K562 (cell line): ENCODE data around the gene TMCO4. TPM values are rescaled to one million over a fixed set of nuclear protein-coding genes. Genes with fewer than 3 reads are reported as not detected.
"Not testable (repeated sequence)": the region's sequence is repeated elsewhere in the genome, so short reads cannot be mapped to it uniquely, and the experiment has no call there.

ENCODE experiments used
- ATAC-seq: fragments of 200-7000 bp; cut with Tn5 transposase; 3 replicates; pipeline ENCODE4 v1.9.1; 2020; ENCODE audit warnings: moderate library complexity
- BruUV-seq: library from RNA; stranded (reverse); fragments of 400-500 nt; replicated peaks from 2 replicates; lab custom pipeline; 2021; lab: Mats Ljungman, UMichigan
- CTCF ChIA-PET: fragments of 300-600 bp; formaldehyde crosslinking; extraction: SDS; loops from one replicate; lab custom pipeline; 2021; ENCODE audit warnings: low intra/inter-chr PET ratio; lab: Yijun Ruan, JAX
- POLR2A ChIA-PET: fragments of 300-600, 350-650 bp; sonication (Branson Sonifier 250); formaldehyde crosslinking; extraction: SDS; loops from one replicate; lab custom pipeline; 2021; ENCODE audit warnings: antibody characterized with exemption, inconsistent platforms; lab: Yijun Ruan, JAX
- DNase-seq, 4 experiments: peaks; one replicate each; pipeline versions ENCODE4 v3.0.0 to v3.0.0-alpha.2; 2011 to 2018; ENCODE audit warnings: low spot score in 3 of 4, mixed read lengths in 3 of 4; ENCODE audit errors: extremely low read depth in 1 of 4
- FAIRE-seq: peaks from 2 replicates; lab custom pipeline; 2011; peaks lifted over from hg19 to GRCh38; lab: Jason Lieb, UNC
- H2AFZ ChIP-seq: 2 replicates; pipeline ENCODE4 v1.6.0; 2011; ENCODE audit warnings: low read depth, low read length, control low read depth, inconsistent platforms
- H3K27ac ChIP-seq: fragments of 200-600 bp; 3 replicates; pipeline ENCODE4 v1.8.0; 2011; ENCODE audit warnings: low read depth, mild to moderate bottlenecking, control low read depth, inconsistent platforms, low read length, moderate library complexity, mixed read lengths; ENCODE audit errors: extremely low read depth
- H3K27me3 ChIP-seq, 2 experiments: fragments of 300-600 bp in 1 of 2; 2 replicates in 1 of 2; 3 replicates in 1 of 2; pipeline versions ENCODE4 v1.6.0 to v1.8.0; 2011; ENCODE audit warnings: inconsistent platforms in 2 of 2, low read length in 2 of 2, mild to moderate bottlenecking in 1 of 2, mixed read lengths in 1 of 2, moderate library complexity in 1 of 2; ENCODE audit not compliant: control insufficient read depth in 2 of 2, insufficient read depth in 2 of 2
- H3K36me3 ChIP-seq: fragments of 300-600 bp; 3 replicates; pipeline ENCODE4 v1.8.0; 2011; ENCODE audit warnings: mild to moderate bottlenecking, low read length, inconsistent platforms; ENCODE audit not compliant: control insufficient read depth, insufficient read depth
- H3K4me1 ChIP-seq, 2 experiments: fragments of 200-600 bp in 1 of 2; replicated peaks in 1 of 2; 2 replicates in 1 of 2; 3 replicates in 1 of 2; pipeline versions ENCODE4 v1.5.1 to v1.8.0; 2011; ENCODE audit warnings: inconsistent platforms in 2 of 2, low read length in 2 of 2, mild to moderate bottlenecking in 1 of 2, mixed read lengths in 1 of 2, moderate library complexity in 1 of 2; ENCODE audit not compliant: control insufficient read depth in 2 of 2, insufficient read depth in 2 of 2
- H3K4me2 ChIP-seq: 2 replicates; pipeline ENCODE4 v1.6.1; 2011; ENCODE audit warnings: low read length, control low read depth, inconsistent platforms, mixed read lengths; ENCODE audit not compliant: insufficient read depth
- H3K4me3 ChIP-seq: fragments of 200-600 bp; sonication (generic), shearing (Covaris generic); 2 replicates; pipeline ENCODE4 v1.5.1; 2016; ENCODE audit warnings: control low read depth, inconsistent platforms
- H3K79me2 ChIP-seq: fragments of 200-600 bp; 3 replicates; pipeline ENCODE4 v1.8.0; 2011; ENCODE audit warnings: low read length, inconsistent platforms; ENCODE audit not compliant: control insufficient read depth, insufficient read depth
- H3K9ac ChIP-seq, 2 experiments: 2 replicates each; pipeline versions ENCODE4 v1.6.0 to v1.6.1; 2011; ENCODE audit warnings: low read depth in 2 of 2, low read length in 2 of 2, control low read depth in 1 of 2, inconsistent platforms in 1 of 2, mild to moderate bottlenecking in 1 of 2, mixed read lengths in 1 of 2; ENCODE audit not compliant: insufficient read depth in 1 of 2
- H3K9me1 ChIP-seq: one replicate; pipeline ENCODE4 v1.6.0; 2011; ENCODE audit warnings: inconsistent platforms, mild to moderate bottlenecking, low read length, moderate library complexity; ENCODE audit not compliant: control insufficient read depth, insufficient read depth
- H3K9me3 ChIP-seq: replicated peaks from 2 replicates; pipeline ENCODE4 v1.5.1; 2011; ENCODE audit warnings: low read depth, low read length, inconsistent platforms; ENCODE audit not compliant: control insufficient read depth, insufficient read depth
- H4K20me1 ChIP-seq: replicated peaks from 2 replicates; pipeline ENCODE4 v1.6.1; 2011; ENCODE audit warnings: low read length, inconsistent platforms, mixed read lengths; ENCODE audit not compliant: control insufficient read depth, insufficient read depth
- JUNB ChIP-seq: fragments of 450-650 bp; formaldehyde crosslinking; conservative IDR thresholded peaks from 2 replicates; pipeline ENCODE4 v1.4.0; 2020; ENCODE audit warnings: mild to moderate bottlenecking
- KDM5B ChIP-seq: fragments of 200-600 bp; sonication (generic); IDR thresholded peaks from 2 replicates; pipeline ENCODE4 v1.6.1; 2012; ENCODE audit warnings: low read depth, mild to moderate bottlenecking, moderate library complexity, low read length, control low read depth, inconsistent platforms; ENCODE audit not compliant: insufficient replicate concordance
- LCOR ChIP-seq: sonication (generic); formaldehyde crosslinking; IDR thresholded peaks from 2 replicates; pipeline ENCODE4 v1.8.0; 2022; ENCODE audit warnings: mild to moderate bottlenecking, missing genetic modification reagents
- NELFE ChIP-seq: IDR thresholded peaks from 2 replicates; pipeline ENCODE4 v1.6.1; 2011; ENCODE audit warnings: mild to moderate bottlenecking; ENCODE audit not compliant: insufficient read depth, insufficient read length
- NR3C1 ChIP-seq: sonication (generic); formaldehyde crosslinking; IDR thresholded peaks from 2 replicates; pipeline ENCODE4 v1.8.1; 2022; ENCODE audit warnings: missing genetic modification reagents
- PBX2 ChIP-seq, 2 experiments: IDR thresholded peaks in 1 of 2; conservative IDR thresholded peaks in 1 of 2; 2 replicates each; pipeline ENCODE4 v1.6.1; 2016; ENCODE audit warnings: low read depth in 2 of 2, mild to moderate bottlenecking in 1 of 2, missing compliant biosample characterization in 1 of 2, missing genetic modification characterization in 1 of 2, moderate library complexity in 1 of 2
- SFPQ ChIP-seq: fragments of 200-400 bp; formaldehyde crosslinking; IDR thresholded peaks from 2 replicates; pipeline ENCODE4 v1.6.1; 2017; ENCODE audit warnings: mild to moderate bottlenecking, low read depth, low read length, moderate library complexity
- WGBS: fragments of 100-300 bp; shearing (Covaris generic); methylation state at CpG from one replicate; pipeline ENCODE4 v1.1.6; 2016; ENCODE audit warnings: low coverage, mixed read lengths; ENCODE audit not compliant: insufficient coverage; ENCODE audit errors: missing lambda C conversion rate; 5-methylcytosine and 5-hydroxymethylcytosine counted together
- in situ Hi-C: fragments of 300-500 bp; cut with MboI; formaldehyde crosslinking; loops from 4 replicates; pipeline ENCODE4 v1.15.0; 2018; ENCODE audit warnings: inconsistent platforms, mixed read lengths
- intact Hi-C: fragments of 100-400 bp; cut with micrococcal nuclease; formaldehyde crosslinking; loops from 2 replicates; pipeline ENCODE4 v1.14.2; 2022
- polyA plus RNA-seq, 8 experiments: library from polyadenylated mRNA; depleted of rRNA in 4 of 8; stranded (reverse) in 5 of 8; unstranded in 3 of 8; fragments of >200 nt; fragmentation: Nextera tagmentation in 2 of 8; fragmentation: Illumina TruSeq in 1 of 8; extraction: Ambion mirVana in 2 of 8; extraction: Trizol in 1 of 8; gene quantifications; 2 replicates each; pipeline versions ENCODE4 v1.2.1 to v1.2.3, GENCODE V29; 2011 to 2014; ENCODE audit warnings: inconsistent platforms in 1 of 8, missing spikeins in 1 of 8
- total RNA-seq, 7 experiments: library from RNA; depleted of rRNA in 6 of 7; stranded (reverse); fragments of >200 nt in 6 of 7; fragmentation: Illumina TruSeq in 2 of 7; extraction: Trizol in 2 of 7; gene quantifications; 2 replicates each; pipeline versions ENCODE4 v1.2.1 to v1.2.3, GENCODE V29; 2011 to 2021; ENCODE audit warnings: low replicate concordance in 1 of 7

Gene TMCO4
- total and polyA plus RNA-seq, 9 of the 15 experiments (the other 6 are each of a cell fraction or from before 2014, with no cell fraction given), result 0.06 to 2.1 (median 1.2) TPM

- H3K9me3 ChIP-seq, DNase-seq, intact Hi-C loops, H3K4me2 ChIP-seq, H3K36me3 ChIP-seq, H3K79me2 ChIP-seq, H3K4me3 ChIP-seq, H3K27me3 ChIP-seq, in situ Hi-C loops, BruUV-seq, H3K27ac ChIP-seq, H4K20me1 ChIP-seq, FAIRE-seq, ATAC-seq, CTCF ChIA-PET, H3K4me1 ChIP-seq, H2AFZ ChIP-seq, H3K9me1 ChIP-seq, H3K9ac ChIP-seq: not testable (repeated sequence)
- 55% methylated on average over 10 of the region's 10 CpGs for WGBS
- POLR2A ChIA-PET, result interaction anchor here (0.6 kb wide), 1 partner anchor 13 kb away, joined by 3 read pairs; no protein-coding TSS in a partner anchor
Observed at GRCh38 chr1:19636749-19637148, 163.0 kb downstream of the TMCO4 start.

- H3K4me2 ChIP-seq, result no peak overlapping the region
- no peaks in the 10 kb centered on the region; a peak in 1 of 5 replicates for H3K27me3 ChIP-seq
- H3K36me3 ChIP-seq, result no peaks in the 10 kb centered on the region
- H3K9ac ChIP-seq, result no peak overlapping the region
- H3K4me3 ChIP-seq, result no peak overlapping the region
- no peak for FAIRE-seq
- H4K20me1 ChIP-seq, result no peaks in the 10 kb centered on the region
- H2AFZ ChIP-seq, result no peak overlapping the region
- no peaks in the 10 kb centered on the region for H3K9me3 ChIP-seq
- ChIA-PET CTCF (interaction anchor here (0.5 kb wide), 1 partner anchor 539 kb away, joined by 6 read pairs; no protein-coding TSS in a partner anchor), POLR2A (interaction anchor here (0.8 kb wide), 1 partner anchor 38 kb away, joined by 3 read pairs; no protein-coding TSS in a partner anchor)
- no peaks in the 10 kb centered on the region for H3K79me2 ChIP-seq
- intact Hi-C loops, result no loop called here
- DNase-seq, result no peak
- 26% methylated on average over 5 of the region's 5 CpGs for WGBS
- no TSS peak for BruUV-seq
- no peak; the same call in 2 of the 3 replicates for ATAC-seq
- H3K9me1 ChIP-seq, result no peaks in the 10 kb centered on the region
- H3K4me1 ChIP-seq, result peaks cover 0 to 5% of the 10 kb centered on the region in 2 experiments; a peak in 4 of 5 replicates
- in situ Hi-C loops, result no loop called here
- H3K27ac ChIP-seq, result no peak overlapping the region
- TF ChIP-seq NELFE, result no peak
- TF ChIP-seq JUNB (CRISPR knock-in tag), result no peak
- no peak for TF ChIP-seq KDM5B
- TF ChIP-seq SFPQ, result no peak
- TF ChIP-seq LCOR (CRISPR knock-in tag), result no peak
- TF ChIP-seq PBX2 (CRISPR knock-in tag; IDR thresholded peaks at IDR 0.05; ENCODE audit: low read depth), result no peak
- no peak for TF ChIP-seq PBX2 (tag; conservative IDR thresholded peaks at IDR 0.05; ENCODE audit: low read depth)
- no peak for TF ChIP-seq NR3C1
Observed at GRCh38 chr1:19636065-19636464, 163.7 kb downstream of the TMCO4 start.
